Measurements from ENCODE around the gene SYTL3. TPM values are rescaled to one million over a fixed set of nuclear protein-coding genes. Genes with fewer than 3 reads are reported as not detected.

SYTL3 gene
- total and polyA plus RNA-seq, 10 of the 15 experiments (the other 5 are each of a cell fraction or from before 2014, with no cell fraction given), result 3.3 to 12.1 (median 6.9) TPM

GRCh38 chr6:158798311-158798710 lies 148.5 kb downstream of the SYTL3 start:
- Histone ChIP-seq H3K27me3 (replicated peaks in 1 of 2; ENCODE audit: control insufficient read depth in 2 of 2, insufficient read depth in 2 of 2, low read length in 1 of 2) (no peaks in the 10 kb centered on the region), H3K36me3 (ENCODE audit: control insufficient read depth in 2 of 2, insufficient read depth in 2 of 2, low read length in 1 of 2) (peaks cover 1 to 15% of the 10 kb centered on the region in 2 experiments; a peak in 3 of 4 replicates), H3K9ac (ENCODE audit: control insufficient read depth, insufficient read depth, low read length) (no peak overlapping the region), H3K4me1 (ENCODE audit: control insufficient read depth, insufficient read depth, low read length) (peaks cover 66% of the 10 kb centered on the region), H2AFZ (ENCODE audit: control insufficient read depth, low read depth, low read length) (no peak overlapping the region), H3K79me2 (ENCODE audit: control insufficient read depth, insufficient read depth, low read length) (peaks cover 96% of the 10 kb centered on the region), H3K27ac (ENCODE audit: control insufficient read depth, insufficient read depth) (no peak overlapping the region; the same call in 1 of the 2 replicates), H3K4me2 (ENCODE audit: control insufficient read depth, insufficient read depth) (peak overlapping the region; percentile 35; the same call in 1 of the 2 replicates), H3K9me3 (replicated peaks; ENCODE audit: control insufficient read depth, insufficient read depth, low read length) (no peaks in the 10 kb centered on the region; the same call in 2 of the 3 replicates), H4K20me1 (ENCODE audit: control insufficient read depth, insufficient read depth) (peaks cover 13% of the 10 kb centered on the region), H3K4me3 (no peak overlapping the region)
- DNase-seq (ENCODE audit: low read depth, low spot score) (no peak), ATAC-seq (0 out of 3 replicates have a peak, but pooled peaks have one; percentile 12), FAIRE-seq (no peak)
- RAD21 ChIA-PET (ENCODE audit: unreplicated experiment), result interaction anchor here (0.6 to 8.6 kb wide), 11 partner anchors 9 to 290 kb away, joined by 3 to 65 read pairs (median 5); no protein-coding TSS in a partner anchor
- SMC1A ChIA-PET (ENCODE audit: uncharacterized antibody, unreplicated experiment), result interaction anchor here (0.6 to 7.5 kb wide), 8 partner anchors 9 to 998 kb away, joined by 3 to 73 read pairs (median 4); no protein-coding TSS in a partner anchor
- no TSS peak for BruUV-seq (replicated peaks)
- CTCF ChIA-PET, result interaction anchor here (0.5 to 11.4 kb wide), 6 partner anchors 9 to 570 kb away, joined by 4 to 127 read pairs (median 25); no protein-coding TSS in a partner anchor
- in situ Hi-C loops (cut with MboI), result loop anchor here (5.0 kb wide), 1 partner anchor 169 kb away; no protein-coding TSS in a partner anchor
- POLR2A ChIA-PET, result interaction anchor here (0.6 to 4.5 kb wide), 7 partner anchors 10 to 148 kb away, joined by 3 to 21 read pairs (median 6); no protein-coding TSS in a partner anchor
- 0 out of 2 replicates have a peak, but pooled peaks have one; percentile 26 for TF ChIP-seq POLR2AphosphoS5 (IDR thresholded peaks at IDR 0.05; ENCODE audit: low read length)
- no peak for TF ChIP-seq CUX1 (IDR thresholded peaks at IDR 0.05; ENCODE audit: insufficient replicate concordance, low read depth, low read length)
- no peak for TF ChIP-seq STAT1 (conservative IDR thresholded peaks at IDR 0.05)
- intact Hi-C loops (cut with micrococcal nuclease; ENCODE audit: unreplicated experiment), result no loop called here
- WGBS (ENCODE audit: insufficient coverage, insufficient replicate concordance, low lambda C conversion rate, missing lambda C conversion rate), result 7% methylated on average over 7 of the region's 8 CpGs

All from GM12878 (cell line).